Stimulated activated CD4-positive, alpha-beta T cell treated with anti-CD3 and anti-CD28 coated beads, Interleukin-1b, Interleukin-23, amount 100 ng/mL, for 48 hours (primary cell): ENCODE measurements around the gene ERBB4.
"Not testable (repeated sequence)": the region's sequence is repeated elsewhere in the genome, so short reads cannot be mapped to it uniquely, and the experiment has no call there.

Experiments
- DNase-seq: peaks from one replicate; pipeline ENCODE4 v3.0.0-alpha.2; 2020

ERBB4 gene

GRCh38 chr2:212037062-212037461 lies 501.5 kb downstream of the ERBB4 start:
- DNase-seq = no peak

- DNase-seq = no peak
These were observed 503.6 kb downstream of the ERBB4 start for GRCh38 chr2:212034841-212035585.

DNA sequence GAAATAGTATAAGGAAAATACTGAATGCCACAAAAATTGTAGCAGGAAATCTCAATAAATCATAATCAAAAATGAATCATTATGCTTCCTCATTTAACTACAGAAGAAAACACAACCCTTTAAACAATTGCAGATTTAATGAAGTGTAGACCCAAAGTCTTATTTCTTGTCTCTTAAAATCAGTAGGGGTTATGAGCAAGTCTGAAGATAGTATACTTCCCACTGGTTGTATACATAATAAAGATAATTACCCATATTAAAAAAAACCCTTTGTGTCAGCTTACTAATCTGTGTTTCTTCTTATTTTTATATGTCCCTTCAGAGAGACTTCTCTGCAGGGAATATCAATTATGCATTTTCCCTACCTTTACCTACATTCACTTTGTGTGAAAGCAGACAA lies 504.7 kb downstream of the ERBB4 start:
- no peak for DNase-seq

- DNase-seq = no peak
These were observed 505.9 kb downstream of the ERBB4 start for GRCh38 chr2:212032536-212033219.

DNA sequence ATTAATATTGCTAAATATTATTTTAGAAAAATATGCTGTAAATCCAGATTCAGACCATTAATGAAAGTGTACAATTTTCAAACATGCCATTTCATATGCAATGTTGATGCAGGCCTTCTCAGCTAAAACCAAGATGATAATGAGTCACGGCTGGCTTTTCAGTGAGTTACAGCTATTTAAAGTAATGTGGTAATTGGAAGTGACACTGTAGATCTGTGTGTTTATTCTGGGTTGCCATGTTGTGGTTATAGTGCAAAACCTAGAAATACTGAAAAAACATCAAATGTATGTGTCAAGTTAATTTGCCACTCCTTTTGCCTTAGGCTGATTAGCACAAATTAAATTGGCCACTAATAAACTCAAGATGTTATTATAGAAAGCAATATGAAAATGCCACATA lies 506.6 kb downstream of the ERBB4 start:
- DNase-seq = no peak

DNA sequence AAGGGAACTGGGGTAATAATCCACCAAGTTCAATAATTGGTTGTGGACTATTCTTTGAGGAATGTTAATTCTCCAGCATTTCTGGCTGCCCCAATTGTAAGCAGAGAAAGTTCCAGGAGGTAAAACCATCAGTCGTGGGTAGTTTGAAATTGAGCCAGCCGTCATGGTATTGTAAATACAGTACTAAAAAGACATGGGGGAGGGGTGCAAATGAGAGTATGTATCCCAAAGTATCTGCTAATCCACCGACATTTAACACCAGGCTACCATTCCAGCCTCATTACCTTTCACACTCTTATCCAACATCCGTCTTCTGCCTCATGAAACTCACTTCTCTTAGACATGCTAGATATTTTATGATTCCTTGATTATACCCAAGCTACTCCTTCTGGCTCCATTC lies 507.9 kb downstream of the ERBB4 start:
- DNase-seq = no peak

DNA sequence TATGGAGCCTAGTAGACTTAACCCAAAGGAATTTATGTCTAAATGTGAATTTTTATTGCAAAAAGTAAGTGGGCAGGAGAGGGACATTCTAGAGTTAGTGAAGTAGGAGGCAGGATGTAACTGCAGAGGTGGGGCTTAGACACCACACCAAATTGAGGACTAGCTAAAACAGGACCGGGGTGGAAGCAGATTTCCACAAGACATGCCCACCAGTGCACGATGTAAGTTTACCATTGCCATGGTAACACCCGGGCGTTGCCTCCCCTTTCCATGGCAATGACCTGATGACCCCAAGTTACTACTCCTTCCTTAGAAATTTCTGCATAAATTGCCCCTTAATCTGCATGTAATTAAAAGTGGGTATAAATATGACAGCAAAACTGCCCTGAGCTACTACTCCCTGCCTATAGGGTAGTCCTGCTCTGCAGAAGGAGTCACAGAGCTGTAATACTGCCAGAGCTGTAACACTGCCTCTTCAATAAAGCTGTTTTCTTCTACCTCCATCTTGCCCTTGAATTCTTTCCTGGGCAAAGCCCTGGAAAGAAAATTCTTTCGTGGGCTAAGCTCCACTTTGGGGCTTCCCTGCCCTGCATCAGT lies 509.7 kb downstream of the ERBB4 start:
- DNase-seq = no peak

DNA sequence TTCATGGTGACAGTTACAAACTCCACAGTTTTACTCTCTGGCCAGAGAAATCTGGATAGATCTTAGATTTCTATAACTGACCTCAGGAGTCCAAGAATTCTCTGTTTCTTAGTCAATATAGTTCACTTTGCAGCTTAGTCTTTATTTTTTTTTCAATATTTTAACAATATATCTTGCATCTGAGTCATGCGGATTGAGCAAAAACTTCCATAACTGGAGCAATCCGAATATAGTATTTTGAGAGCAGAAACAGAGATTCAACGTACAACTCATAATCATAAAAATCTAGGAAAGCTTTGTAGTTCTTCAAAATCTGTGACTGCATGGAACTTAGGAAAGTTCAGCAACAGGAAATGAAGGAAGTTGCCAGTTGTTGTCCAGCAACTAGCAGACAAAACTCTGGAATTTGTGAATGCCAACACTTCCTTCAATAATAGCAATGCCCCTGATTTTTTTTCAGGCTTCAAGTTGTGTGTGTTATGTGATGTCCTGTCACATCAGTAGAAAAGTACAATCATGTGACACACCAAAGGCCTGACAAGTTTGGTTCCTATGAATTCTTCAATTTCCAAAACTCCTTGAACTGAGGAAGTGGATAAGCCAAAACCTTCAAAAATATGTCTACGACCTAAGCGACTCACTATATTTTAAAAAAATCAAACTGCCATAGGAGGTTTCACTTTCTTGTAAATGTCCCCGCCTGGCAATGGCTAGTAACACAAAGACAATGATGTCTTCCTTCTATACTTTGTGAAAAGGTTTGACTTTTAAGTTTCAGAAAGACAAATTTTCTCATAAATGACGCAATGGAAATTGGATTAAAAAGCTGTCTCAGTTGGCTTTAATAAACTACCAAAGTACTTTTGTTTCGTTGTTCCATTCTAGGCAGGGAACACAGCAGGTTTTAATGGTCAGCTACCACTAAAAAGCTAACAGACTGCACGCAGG lies 510.6 kb downstream of the ERBB4 start:
- no peak for DNase-seq

DNA sequence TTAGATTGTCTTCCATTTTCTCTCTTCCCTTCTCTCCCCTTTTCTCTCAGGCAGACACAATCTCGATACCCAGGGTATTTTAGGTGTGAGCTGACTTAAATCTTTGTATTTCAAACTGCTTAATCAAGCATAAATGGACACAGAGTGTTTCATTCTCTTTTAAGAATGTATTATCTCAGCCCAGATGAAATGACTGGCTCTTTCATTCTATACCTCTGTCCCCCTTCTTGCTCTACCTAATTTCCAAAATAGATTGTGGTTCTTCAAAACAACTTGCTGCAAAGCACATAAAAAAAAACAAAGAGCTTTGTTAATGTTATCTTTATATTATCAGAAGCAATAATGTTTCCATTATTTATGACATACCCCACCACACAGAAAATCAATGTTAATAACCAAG lies 514.6 kb downstream of the ERBB4 start:
- DNase-seq = no peak

DNA sequence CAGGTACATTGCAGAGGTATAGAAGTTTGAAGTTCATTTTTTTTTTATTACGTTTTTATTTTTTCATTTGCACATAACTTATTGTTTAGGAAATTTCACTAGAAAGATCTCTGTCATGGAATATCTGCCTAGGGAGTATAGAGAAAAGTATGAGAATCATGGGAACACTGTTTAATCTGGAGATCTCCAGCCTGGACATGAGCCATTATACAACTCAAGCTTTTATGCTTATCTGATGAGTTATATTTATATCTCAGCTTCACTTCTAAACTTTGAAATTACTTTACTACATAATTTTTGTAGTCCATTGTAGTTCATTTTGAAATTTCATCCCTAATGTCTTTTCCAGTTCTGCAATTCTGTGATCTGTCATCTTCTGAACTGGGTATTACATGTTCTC lies 515.6 kb downstream of the ERBB4 start:
- DNase-seq = no peak

- DNase-seq = no peak
These were observed 516.7 kb downstream of the ERBB4 start for GRCh38 chr2:212021947-212022346.

GRCh38 chr2:212015588-212015987 lies 523.0 kb downstream of the ERBB4 start:
- no peak for DNase-seq

DNA sequence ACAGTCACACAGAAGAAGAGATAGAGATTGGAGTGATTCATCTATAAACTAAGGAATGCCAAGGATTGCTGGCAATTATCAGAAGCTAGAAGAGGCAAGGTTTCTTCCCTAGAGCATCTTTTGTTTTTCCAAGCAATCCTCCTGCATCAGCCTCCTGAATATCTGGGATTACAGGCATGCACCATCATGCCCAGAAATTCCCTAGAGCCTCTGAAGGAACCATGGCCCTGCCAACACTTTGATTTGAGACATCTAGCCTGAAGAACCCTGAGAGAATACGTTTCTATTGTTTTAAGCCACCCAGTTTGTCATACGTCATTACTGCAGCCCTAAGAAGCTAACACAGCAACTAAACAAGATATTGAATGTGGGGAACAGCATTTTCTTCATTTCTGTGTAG lies 525.0 kb downstream of the ERBB4 start:
- DNase-seq = no peak

- not testable (repeated sequence) for DNase-seq
These were observed 528.3 kb downstream of the ERBB4 start for GRCh38 chr2:212010305-212010704.

DNA sequence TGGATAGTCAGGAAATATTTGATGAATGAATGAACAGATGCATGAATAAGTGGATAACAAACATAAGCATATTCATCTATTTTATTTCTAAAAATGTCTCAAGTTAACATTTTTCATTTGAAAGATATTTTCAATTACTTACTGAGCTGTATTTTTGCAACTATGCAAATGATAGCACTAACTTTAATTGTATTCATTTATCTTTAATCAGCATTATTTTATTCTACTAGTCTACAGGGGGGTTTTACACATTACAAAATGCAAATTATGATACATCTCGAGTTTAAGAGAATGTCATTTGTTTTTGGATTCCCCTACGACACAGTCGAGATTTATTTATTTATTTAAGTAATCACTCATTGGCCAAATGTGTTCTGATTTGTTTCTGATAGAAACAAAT lies 530.6 kb downstream of the ERBB4 start:
- DNase-seq = no peak

DNA sequence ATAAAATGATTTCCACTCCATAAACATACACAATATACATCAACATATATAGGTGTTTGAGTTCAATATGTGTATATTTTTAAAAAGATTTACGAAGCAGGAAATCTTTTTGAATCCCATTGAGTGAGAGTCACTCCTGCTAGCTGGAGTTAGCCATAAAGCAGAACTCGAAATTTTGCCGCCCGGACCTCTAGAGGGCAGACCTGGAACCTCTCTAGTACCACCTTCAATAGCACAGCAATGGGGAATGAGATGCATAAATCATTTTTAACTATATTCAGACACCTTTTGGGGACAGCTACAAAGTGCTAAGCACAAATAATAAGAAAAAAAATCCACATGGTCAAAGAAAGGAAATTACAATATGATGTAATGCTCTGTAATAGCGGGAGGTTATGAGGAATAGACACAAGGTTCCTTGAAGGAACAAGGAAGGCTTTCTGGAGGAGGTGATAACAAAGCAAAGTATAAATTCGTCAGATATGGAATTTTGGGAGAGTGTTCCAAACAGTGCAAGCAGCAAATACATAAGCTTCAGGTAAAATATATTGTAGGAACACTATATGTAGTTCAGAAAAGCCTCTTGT lies 533.4 kb downstream of the ERBB4 start:
- no peak for DNase-seq

- DNase-seq = no peak
These were observed 537.3 kb downstream of the ERBB4 start for GRCh38 chr2:212001325-212001724.

GRCh38 chr2:211996857-211997256 lies 541.7 kb downstream of the ERBB4 start:
- DNase-seq = no peak

GRCh38 chr2:211994806-211995205 lies 543.8 kb downstream of the ERBB4 start:
- no peak for DNase-seq

DNA sequence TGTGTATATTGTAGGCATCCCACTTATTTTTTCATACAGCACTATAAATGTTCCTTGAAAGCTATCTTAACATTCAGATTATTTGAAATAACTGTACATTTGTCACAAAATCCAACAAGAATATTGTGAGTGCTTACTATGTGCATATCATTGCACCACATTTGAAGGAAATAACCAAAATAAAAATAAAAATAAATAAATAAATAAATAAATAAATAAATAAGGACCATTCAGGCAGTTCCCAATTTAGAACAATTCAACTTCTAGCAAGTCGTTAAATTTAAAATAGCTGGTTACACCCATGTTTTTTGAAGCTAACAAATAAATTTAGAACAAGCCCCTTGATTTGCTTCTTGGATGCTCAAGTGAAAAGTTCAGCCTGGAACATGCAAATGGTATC lies 548.3 kb downstream of the ERBB4 start:
- DNase-seq = no peak

GRCh38 chr2:211986313-211986712 lies 552.3 kb downstream of the ERBB4 start:
- no peak for DNase-seq

GRCh38 chr2:211985393-211985792 lies 553.2 kb downstream of the ERBB4 start:
- no peak for DNase-seq

DNA sequence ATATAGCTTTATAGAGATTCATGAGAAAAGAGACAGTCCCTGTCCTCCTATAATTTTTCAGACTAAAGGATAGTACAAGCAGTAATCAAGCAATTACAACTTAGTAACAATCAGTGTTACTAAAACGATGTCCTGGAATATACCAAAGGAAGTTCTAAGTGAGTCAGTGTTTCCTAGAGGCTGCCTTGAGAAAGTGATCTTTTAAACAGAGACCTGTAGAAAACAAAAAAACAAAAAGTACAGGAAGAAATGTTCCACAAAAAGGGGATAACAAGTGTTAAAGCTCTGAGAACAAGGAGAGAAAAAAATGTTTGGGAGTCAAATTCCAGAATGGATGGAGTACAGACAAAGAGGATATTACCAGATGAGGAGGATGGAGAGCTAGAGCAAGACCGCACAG lies 556.4 kb downstream of the ERBB4 start:
- DNase-seq = no peak
